ENCODE results near the gene MRPL40.
A peak's percentile ranks its signal among the peaks of the same experiment; 100 is the strongest.

Gene MRPL40

GRCh38 chr22:19483481-19484244 lies 51.3 kb downstream of the MRPL40 start:
- peak; percentile 28 for DNase-seq (ENCODE audit: low read depth)

Data from GM04503 (cell line).